H1 (cell line): ENCODE results near the gene LAMTOR4. TPM values are rescaled to one million over a fixed set of nuclear protein-coding genes. Genes with fewer than 3 reads are reported as not detected.

Source experiments
- CTCF ChIA-PET: fragments of 300-600 bp; sonication (Branson Sonifier 250); formaldehyde crosslinking; loops from one replicate; lab custom pipeline; 2021; ENCODE audit not compliant: partially characterized antibody; lab: Charles Lee
- POLR2A ChIA-PET: fragments of 300-600 bp; sonication (Branson Sonifier 250); formaldehyde crosslinking; loops from one replicate; lab custom pipeline; 2021; ENCODE audit warnings: inconsistent platforms; ENCODE audit not compliant: partially characterized antibody; lab: Charles Lee
- DNase-seq, 2 experiments: peaks; one replicate each; pipeline versions ENCODE4 v3.0.0 to v3.0.0-alpha.2; 2010 to 2022; ENCODE audit warnings: low spot score in 2 of 2, low read depth in 1 of 2, mixed read lengths in 1 of 2
- FAIRE-seq: peaks from 2 replicates; lab custom pipeline; 2011; peaks lifted over from hg19 to GRCh38; lab: Jason Lieb, UNC
- H2AFZ ChIP-seq: 2 replicates; pipeline ENCODE4 v1.8.1; 2012; ENCODE audit warnings: low read length, inconsistent platforms
- H2AK5ac ChIP-seq: 2 replicates; pipeline ENCODE4 v1.6.1; 2013; ENCODE audit warnings: low read depth, low read length
- H2BK120ac ChIP-seq: replicated peaks from 2 replicates; pipeline ENCODE3; 2013; ENCODE audit warnings: low read depth, low read length, inconsistent platforms
- H2BK12ac ChIP-seq: 2 replicates; pipeline ENCODE4 v1.6.1; 2013; ENCODE audit warnings: low read depth, low read length
- H2BK15ac ChIP-seq: 2 replicates; pipeline ENCODE4 v1.6.1; 2013; ENCODE audit warnings: low read length
- H2BK20ac ChIP-seq: 2 replicates; pipeline ENCODE4 v1.6.1; 2013; ENCODE audit warnings: low read length
- H2BK5ac ChIP-seq: 2 replicates; pipeline ENCODE4 v1.6.1; 2013; ENCODE audit warnings: low read depth, low read length
- H3K14ac ChIP-seq: 2 replicates; pipeline ENCODE4 v1.6.1; 2013; ENCODE audit warnings: inconsistent platforms; ENCODE audit not compliant: insufficient read length
- H3K18ac ChIP-seq: 2 replicates; pipeline ENCODE4 v1.6.1; 2013; ENCODE audit warnings: low read length; ENCODE audit errors: extremely low read depth
- H3K23ac ChIP-seq: 2 replicates; pipeline ENCODE4 v1.6.1; 2013; ENCODE audit warnings: inconsistent platforms; ENCODE audit not compliant: insufficient read length
- H3K23me2 ChIP-seq: 2 replicates; pipeline ENCODE4 v1.6.1; 2013; ENCODE audit warnings: low read depth, low read length
- H3K27ac ChIP-seq: 2 replicates; pipeline ENCODE4 v1.6.1; 2011; ENCODE audit warnings: low read depth, low read length, inconsistent platforms
- H3K27me3 ChIP-seq, 4 experiments: replicated peaks in 1 of 4; 1 replicate in 1 of 4; 2 replicates in 3 of 4; pipeline versions ENCODE4 v1.6.1 to v1.8.1; 2011 to 2013; ENCODE audit warnings: low read length in 3 of 4, mild to moderate bottlenecking in 3 of 4, inconsistent platforms in 2 of 4, mixed read lengths in 2 of 4, moderate library complexity in 1 of 4; ENCODE audit not compliant: control insufficient read depth in 3 of 4, insufficient read depth in 3 of 4; ENCODE audit errors: extremely low read depth in 1 of 4
- H3K36me3 ChIP-seq, 4 experiments: 2 replicates each; pipeline versions ENCODE4 v1.6.1 to v1.8.1; 2011 to 2013; ENCODE audit warnings: mild to moderate bottlenecking in 4 of 4, low read length in 3 of 4, moderate library complexity in 2 of 4, control low read depth in 1 of 4, inconsistent platforms in 1 of 4; ENCODE audit not compliant: insufficient read depth in 4 of 4, control insufficient read depth in 2 of 4
- H3K4ac ChIP-seq: replicated peaks from 2 replicates; pipeline ENCODE3; 2013; ENCODE audit warnings: low read length, low read depth, mixed read lengths, inconsistent platforms; ENCODE audit not compliant: insufficient read length
- H3K4me1 ChIP-seq, 4 experiments: replicated peaks in 1 of 4; 1 replicate in 1 of 4; 2 replicates in 3 of 4; pipeline versions ENCODE4 v1.6.1 to v1.8.1; 2011 to 2013; ENCODE audit warnings: low read length in 3 of 4, inconsistent platforms in 2 of 4, mixed read lengths in 1 of 4; ENCODE audit not compliant: insufficient read depth in 4 of 4, control insufficient read depth in 3 of 4
- H3K4me2 ChIP-seq, 2 experiments: 2 replicates each; pipeline versions ENCODE4 v1.6.1 to v1.8.1; 2011 to 2013; ENCODE audit warnings: low read depth in 2 of 2, low read length in 2 of 2, control low read depth in 1 of 2, inconsistent platforms in 1 of 2, mild to moderate bottlenecking in 1 of 2; ENCODE audit not compliant: insufficient read depth in 1 of 2
- H3K4me3 ChIP-seq, 4 experiments: fragments of 200-600, 300-600 bp in 1 of 4; sonication (generic), shearing (Covaris generic), sonication (Bioruptor Twin) in 1 of 4; 2 replicates each; pipeline versions ENCODE4 v1.5.1 to v1.8.1; 2011 to 2016; ENCODE audit warnings: low read length in 4 of 4, low read depth in 3 of 4, control low read depth in 2 of 4, inconsistent platforms in 2 of 4, mild to moderate bottlenecking in 2 of 4, mixed read lengths in 1 of 4, moderate library complexity in 1 of 4; ENCODE audit not compliant: insufficient read depth in 2 of 4; ENCODE audit errors: extremely low read depth in 1 of 4
- H3K56ac ChIP-seq: replicated peaks from 2 replicates; pipeline ENCODE3; 2013; ENCODE audit warnings: low read depth, mild to moderate bottlenecking, mixed read lengths, low read length, inconsistent platforms; ENCODE audit not compliant: insufficient read length
- H3K79me1 ChIP-seq: 2 replicates; pipeline ENCODE4 v1.6.1; 2013; ENCODE audit warnings: low read depth, low read length, control low read depth
- H3K79me2 ChIP-seq, 2 experiments: 2 replicates each; pipeline versions ENCODE4 v1.6.1 to v1.8.1; 2012 to 2013; ENCODE audit warnings: low read length in 2 of 2, mild to moderate bottlenecking in 2 of 2, inconsistent platforms in 1 of 2; ENCODE audit not compliant: insufficient read depth in 2 of 2, control insufficient read depth in 1 of 2
- H3K9ac ChIP-seq, 4 experiments: replicated peaks in 1 of 4; 1 replicate in 1 of 4; 2 replicates in 3 of 4; pipeline versions ENCODE4 v1.6.1 to v1.8.1; 2011 to 2013; ENCODE audit warnings: low read depth in 3 of 4, low read length in 3 of 4, control low read depth in 2 of 4, mild to moderate bottlenecking in 2 of 4, moderate library complexity in 2 of 4, inconsistent platforms in 1 of 4; ENCODE audit errors: extremely low read depth in 1 of 4
- H3K9me3 ChIP-seq, 2 experiments: 2 replicates each; pipeline versions ENCODE4 v1.6.1 to v1.8.1; 2012 to 2013; ENCODE audit warnings: mild to moderate bottlenecking in 2 of 2, moderate library complexity in 2 of 2, control low read depth in 1 of 2, inconsistent platforms in 1 of 2, low read depth in 1 of 2, low read length in 1 of 2, mixed read lengths in 1 of 2; ENCODE audit not compliant: insufficient read depth in 2 of 2
- H4K20me1 ChIP-seq, 2 experiments: replicated peaks in 1 of 2; 2 replicates each; pipeline versions ENCODE3 to v1.8.1; 2011 to 2013; ENCODE audit warnings: inconsistent platforms in 2 of 2, low read length in 2 of 2, mild to moderate bottlenecking in 1 of 2; ENCODE audit not compliant: insufficient read depth in 2 of 2, control insufficient read depth in 1 of 2
- H4K5ac ChIP-seq: 2 replicates; pipeline ENCODE4 v1.6.1; 2013; ENCODE audit warnings: low read length, low read depth, mixed read lengths, inconsistent platforms; ENCODE audit not compliant: insufficient read length
- H4K8ac ChIP-seq: 2 replicates; pipeline ENCODE4 v1.8.0; 2013; ENCODE audit warnings: mild to moderate bottlenecking, moderate library complexity, low read length, inconsistent platforms; ENCODE audit not compliant: insufficient read depth; ENCODE audit errors: extremely low read depth
- H4K91ac ChIP-seq: replicated peaks from 2 replicates; pipeline ENCODE3; 2013; ENCODE audit warnings: low read length, mixed read lengths, inconsistent platforms; ENCODE audit not compliant: insufficient read length
- BCL11A ChIP-seq, 2 experiments: IDR thresholded peaks; one replicate each; pipeline ENCODE4 v1.6.1; 2011; ENCODE audit warnings: low read depth in 2 of 2, low read length in 2 of 2, mild to moderate bottlenecking in 2 of 2
- CBX8 ChIP-seq: fragments of 300-800, 300-1000 bp; sonication (generic); IDR thresholded peaks from 2 replicates; pipeline ENCODE4 v1.7.1; 2016; ENCODE audit warnings: low read depth, low read length, borderline replicate concordance
- CTCF ChIP-seq, 3 experiments: IDR thresholded peaks; 1 replicate in 2 of 3; 2 replicates in 1 of 3; pipeline versions ENCODE4 v1.5.1 to v1.6.1; 2011; ENCODE audit warnings: low read length in 3 of 3, mild to moderate bottlenecking in 3 of 3, inconsistent platforms in 2 of 3, low read depth in 1 of 3, moderate library complexity in 1 of 3; ENCODE audit not compliant: insufficient read depth in 1 of 3; ENCODE audit errors: control extremely low read depth in 1 of 3
- GTF2F1 ChIP-seq: IDR thresholded peaks from 2 replicates; pipeline ENCODE4 v1.6.1; 2012; ENCODE audit warnings: low read depth, low read length, improper control_type of control experiment, borderline replicate concordance
- SAP30 ChIP-seq: fragments of 300-600 bp; sonication (generic); IDR thresholded peaks from 2 replicates; pipeline ENCODE4 v1.7.1; 2012; ENCODE audit warnings: low read length, moderate library complexity, mild to moderate bottlenecking, inconsistent platforms; ENCODE audit not compliant: insufficient read depth, insufficient replicate concordance
- SP1 ChIP-seq: IDR thresholded peaks from 2 replicates; pipeline ENCODE4 v1.6.1; 2011; ENCODE audit warnings: low read depth, low read length
- TCF12 ChIP-seq: IDR thresholded peaks from 2 replicates; pipeline ENCODE4 v1.6.1; 2011; ENCODE audit warnings: low read depth, mild to moderate bottlenecking, low read length
- USF2 ChIP-seq: IDR thresholded peaks from 2 replicates; pipeline ENCODE4 v1.6.1; 2011; ENCODE audit warnings: low read length, improper control_type of control experiment
- ZNF274 ChIP-seq: IDR thresholded peaks from 2 replicates; pipeline ENCODE4 v1.7.0; 2012; ENCODE audit warnings: low read length, borderline replicate concordance; ENCODE audit errors: extremely low read depth
- WGBS, 2 experiments: shearing (Covaris generic) in 1 of 2; methylation state at CpG; one replicate each; pipeline versions ENCODE4 v1.1.6 to v1.1.7; 2013 to 2015; ENCODE audit warnings: low lambda C conversion rate in 2 of 2, mixed read lengths in 2 of 2, inconsistent platforms in 1 of 2, low coverage in 1 of 2, missing lambda C conversion rate in 1 of 2; ENCODE audit not compliant: insufficient replicate concordance in 2 of 2, insufficient coverage in 1 of 2, insufficient read length in 1 of 2; ENCODE audit errors: extremely low coverage in 1 of 2, missing lambda C conversion rate in 1 of 2; 5-methylcytosine and 5-hydroxymethylcytosine counted together
- polyA plus RNA-seq, 7 experiments: library from polyadenylated mRNA; depleted of rRNA in 3 of 7; stranded (reverse) in 5 of 7; unstranded in 2 of 7; fragments of >200 nt in 5 of 7; fragments of 200-250 nt in 2 of 7; gene quantifications; 1 replicate in 5 of 7; 2 replicates in 1 of 7; 4 replicates in 1 of 7; pipeline versions ENCODE4 v1.2.1 to v1.2.3, GENCODE V29; 2011 to 2013; ENCODE audit warnings: missing spikeins in 2 of 7, mixed read lengths in 2 of 7
- total RNA-seq: library from RNA; stranded (reverse); fragmentation: NEBNext Ultra II Directional; extraction: Animal tissue kit (Norgen Biotek cat#: 25700); gene quantifications from 2 replicates; pipeline ENCODE4 v1.2.1, GENCODE V29; 2021

The LAMTOR4 gene
- total and polyA plus RNA-seq, 2 of the 8 experiments (the other 6 are each of a cell fraction or from before 2014, with no cell fraction given) = 153 to 622 TPM

GRCh38 chr7:100163006-100163531, 14.4 kb downstream of the LAMTOR4 start:
- Histone ChIP-seq H3K23me2 (peaks cover 4% of the 10 kb centered on the region; the same call in 1 of the 2 replicates), H3K27ac (no peak overlapping the region), H3K23ac (no peak overlapping the region), H3K36me3 (no peaks in the 10 kb centered on the region), H3K4me1 (peaks cover 5 to 12% (median 7%) of the 10 kb centered on the region in 4 experiments), H4K91ac (no peak overlapping the region), H2BK20ac (no peak overlapping the region), H2AFZ (no peak overlapping the region), H3K27me3 (peaks cover 0 to 10% (median 2%) of the 10 kb centered on the region in 4 experiments; a peak in 1 of 7 replicates), H4K5ac (no peak overlapping the region), H2BK120ac (no peak overlapping the region), H2AK5ac (no peak overlapping the region), H4K8ac (no peak overlapping the region), H3K4ac (no peak overlapping the region), H3K14ac (no peak overlapping the region), H2BK5ac (no peak overlapping the region), H3K79me2 (no peaks in the 10 kb centered on the region), H3K4me3 (no peak overlapping the region), H3K79me1 (no peaks in the 10 kb centered on the region; the same call in 1 of the 2 replicates), H3K9me3 (no peaks in the 10 kb centered on the region), H3K4me2 (no peak overlapping the region), H3K9ac (no peak overlapping the region; a peak in 1 of 7 replicates), H4K20me1 (no peaks in the 10 kb centered on the region), H3K18ac (no peak overlapping the region), H3K56ac (no peak overlapping the region), H2BK15ac (no peak overlapping the region), H2BK12ac (no peak overlapping the region)
- FAIRE-seq (no peak), DNase-seq (no peak)
- CTCF ChIA-PET = interaction anchor here (11.2 kb wide), 1 partner anchor 32 kb away, joined by 94 read pairs; no protein-coding TSS in a partner anchor
- POLR2A ChIA-PET = interaction anchor here (1.0 to 11.0 kb wide), 2 partner anchors 6 to 14 kb away, joined by 3 to 145 read pairs; partner anchors contain the start of genes GPC2, STAG3 and TRAPPC14
- WGBS, 2 experiments = 75% methylated on average over 6 of the region's 6 CpGs; no CpG with 5 or more reads in 1 of the 2 experiments
- no peak for TF ChIP-seq CBX8
- TF ChIP-seq SP1 = no peak
- TF ChIP-seq TCF12 = no peak
- TF ChIP-seq USF2 = no peak
- no peak for TF ChIP-seq CTCF (IDR thresholded peaks at IDR 0.05; ENCODE audit: control extremely low read depth in 1 of 3, insufficient read depth in 1 of 3, low read depth in 1 of 3, low read length in 3 of 3)
- no peak for TF ChIP-seq BCL11A (IDR thresholded peaks at IDR 0.05; ENCODE audit: low read depth in 2 of 2, low read length in 2 of 2)
- no peak for TF ChIP-seq SAP30
- TF ChIP-seq GTF2F1 = no peak
- no peak for TF ChIP-seq ZNF274
